HG02610 (cell line): Measurements from ENCODE around the gene STEAP3.
"Not testable (repeated sequence)": the region's sequence is repeated elsewhere in the genome, so short reads cannot be mapped to it uniquely, and the experiment has no call there.

Source experiments
- ATAC-seq: cut with Tn5 transposase; IDR thresholded peaks from one replicate; pipeline ENCODE4 v1.9.1; 2021; ENCODE audit warnings: mild to moderate bottlenecking, moderate library complexity; ENCODE audit not compliant: unreplicated experiment

The STEAP3 gene

GRCh38 chr2:119260646-119261492 is 37.2 kb downstream of the STEAP3 start:
- ATAC-seq = no peak

- ATAC-seq = no peak
Measured at GRCh38 chr2:119261493-119262225, 38.0 kb downstream of the STEAP3 start.

- ATAC-seq = no peak
Measured at GRCh38 chr2:119263025-119263424, 39.4 kb downstream of the STEAP3 start.

GRCh38 chr2:119263656-119264055 is 40.0 kb downstream of the STEAP3 start:
- ATAC-seq = no peak

GRCh38 chr2:119264781-119265692 is 41.4 kb downstream of the STEAP3 start:
- peak; percentile 92 for ATAC-seq

- ATAC-seq = no peak
Measured at GRCh38 chr2:119265693-119266066, 42.0 kb downstream of the STEAP3 start.

- no peak for ATAC-seq
Measured at GRCh38 chr2:119266091-119266589, 42.5 kb downstream of the STEAP3 start.

GRCh38 chr2:119267604-119268003 is 44.0 kb downstream of the STEAP3 start:
- no peak for ATAC-seq

- no peak for ATAC-seq
Measured at GRCh38 chr2:119276864-119277263, 53.2 kb downstream of the STEAP3 start.

- not testable (repeated sequence) for ATAC-seq
Measured at GRCh38 chr2:119278385-119278784, 54.8 kb downstream of the STEAP3 start.

GRCh38 chr2:119278946-119279345 is 55.3 kb downstream of the STEAP3 start:
- no peak for ATAC-seq

GRCh38 chr2:119279666-119280065 is 56.0 kb downstream of the STEAP3 start:
- no peak for ATAC-seq

- ATAC-seq = no peak
Measured at GRCh38 chr2:119280680-119281079, 57.0 kb downstream of the STEAP3 start.

GRCh38 chr2:119282146-119282995 is 58.7 kb downstream of the STEAP3 start:
- ATAC-seq = no peak

- ATAC-seq = no peak
Measured at GRCh38 chr2:119282996-119283511, 59.4 kb downstream of the STEAP3 start.

- ATAC-seq = no peak
Measured at GRCh38 chr2:119283873-119284331, 60.3 kb downstream of the STEAP3 start.

GRCh38 chr2:119286661-119287060 is 63.0 kb downstream of the STEAP3 start:
- ATAC-seq = no peak

GRCh38 chr2:119288576-119288975 is 64.9 kb downstream of the STEAP3 start:
- ATAC-seq = no peak

GRCh38 chr2:119289093-119289492 is 65.5 kb downstream of the STEAP3 start:
- no peak for ATAC-seq

- ATAC-seq = no peak
Measured at GRCh38 chr2:119289642-119290041, 66.0 kb downstream of the STEAP3 start.
